Activated CD4-positive, alpha-beta memory T cell treated with anti-CD3 and anti-CD28 coated beads, Interleukin-2, amount 10 ng/mL, durations not matched to agents 7 days and 5 days (primary cell): Measurements from ENCODE around the gene FFAR2. TPM values are rescaled to one million over a fixed set of nuclear protein-coding genes. Genes with fewer than 3 reads are reported as not detected.

Experiments used
- CTCF ChIA-PET: fragments of 350-600 bp; sonication (Branson Sonifier 250); formaldehyde crosslinking; loops from one replicate; lab custom pipeline; 2021; ENCODE audit warnings: antibody characterized with exemption, inconsistent platforms; lab: Charles Lee
- POLR2A ChIA-PET: fragments of 350-600 bp; sonication (Branson Sonifier 250); formaldehyde crosslinking; loops from one replicate; lab custom pipeline; 2021; ENCODE audit warnings: antibody characterized with exemption; lab: Charles Lee
- DNase-seq: peaks from one replicate; pipeline ENCODE4 v3.0.0-alpha.2; 2020
- H3K27ac Mint-ChIP-seq: one replicate; pipeline ENCODE4 v1.8.0; 2021; ENCODE audit warnings: mild to moderate bottlenecking, mixed read lengths
- H3K27me3 Mint-ChIP-seq: one replicate; pipeline ENCODE4 v1.8.0; 2021; ENCODE audit warnings: mixed read lengths
- H3K36me3 Mint-ChIP-seq: one replicate; pipeline ENCODE4 v1.8.0; 2021; ENCODE audit warnings: low read depth, mixed read lengths
- H3K4me1 Mint-ChIP-seq: one replicate; pipeline ENCODE4 v1.8.0; 2021; ENCODE audit warnings: mixed read lengths
- H3K4me3 Mint-ChIP-seq: one replicate; pipeline ENCODE4 v1.8.0; 2021; ENCODE audit warnings: mild to moderate bottlenecking, mixed read lengths
- H3K9me3 Mint-ChIP-seq: one replicate; pipeline ENCODE4 v1.8.0; 2021; ENCODE audit warnings: mixed read lengths
- total RNA-seq, 2 experiments: library from RNA; stranded (reverse); gene quantifications; one replicate each; pipeline ENCODE4 v1.2.3, GENCODE V29; 2021

The FFAR2 gene
- total RNA-seq, 2 experiments from 2014 or later: not detected

- peak; percentile 38 for DNase-seq
- no peaks in the 10 kb centered on the region for H3K36me3 Mint-ChIP-seq
- H3K9me3 Mint-ChIP-seq: no peaks in the 10 kb centered on the region
- POLR2A ChIA-PET: no interaction called here
- peaks cover 32% of the 10 kb centered on the region for H3K27me3 Mint-ChIP-seq
- H3K4me3 Mint-ChIP-seq: no peak overlapping the region
- CTCF ChIA-PET: interaction anchor here (1.4 kb wide), 1 partner anchor 12 kb away, joined by 6 read pairs; no protein-coding TSS in a partner anchor
- H3K4me1 Mint-ChIP-seq: peaks cover 13% of the 10 kb centered on the region
- H3K27ac Mint-ChIP-seq: no peak overlapping the region
Observed at GRCh38 chr19:35483089-35483488, 35.0 kb downstream of the FFAR2 start.

GRCh38 chr19:35484252-35485036, 36.4 kb downstream of the FFAR2 start:
- DNase-seq: no peak
- Mint-ChIP-seq H3K27me3 (peaks cover 34% of the 10 kb centered on the region), H3K9me3 (no peaks in the 10 kb centered on the region), H3K36me3 (no peaks in the 10 kb centered on the region), H3K4me1 (peaks cover 13% of the 10 kb centered on the region), H3K27ac (no peak overlapping the region), H3K4me3 (no peak overlapping the region)
- POLR2A ChIA-PET: no interaction called here
- CTCF ChIA-PET: interaction anchor here (1.4 kb wide), 1 partner anchor 11 kb away, joined by 6 read pairs; no protein-coding TSS in a partner anchor

DNA sequence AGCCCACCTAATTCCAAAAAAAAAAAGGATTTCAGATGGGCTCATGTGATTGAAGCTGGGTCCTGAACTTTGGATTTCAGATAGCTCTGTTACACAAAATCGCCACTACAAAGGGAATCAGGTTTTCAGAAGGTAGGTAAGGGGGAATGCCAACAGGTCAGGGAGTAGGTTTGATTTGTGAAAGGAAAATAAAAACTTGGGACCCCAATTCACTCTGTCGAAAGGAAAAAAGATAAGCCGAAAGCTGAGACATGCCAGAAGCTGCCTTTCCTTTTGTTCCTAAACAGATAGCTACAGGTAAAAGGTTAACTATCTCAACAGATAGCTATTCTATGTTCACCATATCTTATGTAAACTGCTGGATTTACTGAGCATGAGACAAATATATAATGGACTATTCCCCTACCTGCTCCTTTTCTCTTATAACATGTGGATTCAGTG, 38.2 kb downstream of the FFAR2 start:
- CTCF ChIA-PET: interaction anchor here (0.9 to 1.8 kb wide), 3 partner anchors 9 to 23 kb away, joined by 3 to 10 read pairs (median 3); no protein-coding TSS in a partner anchor
- peaks cover 13% of the 10 kb centered on the region for H3K4me1 Mint-ChIP-seq
- POLR2A ChIA-PET: interaction anchor here (1.4 kb wide), 1 partner anchor 23 kb away, joined by 4 read pairs; no protein-coding TSS in a partner anchor
- no peak for DNase-seq
- no peaks in the 10 kb centered on the region for H3K36me3 Mint-ChIP-seq
- no peak overlapping the region for H3K27ac Mint-ChIP-seq
- H3K9me3 Mint-ChIP-seq: no peaks in the 10 kb centered on the region
- H3K4me3 Mint-ChIP-seq: no peak overlapping the region
- H3K27me3 Mint-ChIP-seq: peaks cover 36% of the 10 kb centered on the region

DNA sequence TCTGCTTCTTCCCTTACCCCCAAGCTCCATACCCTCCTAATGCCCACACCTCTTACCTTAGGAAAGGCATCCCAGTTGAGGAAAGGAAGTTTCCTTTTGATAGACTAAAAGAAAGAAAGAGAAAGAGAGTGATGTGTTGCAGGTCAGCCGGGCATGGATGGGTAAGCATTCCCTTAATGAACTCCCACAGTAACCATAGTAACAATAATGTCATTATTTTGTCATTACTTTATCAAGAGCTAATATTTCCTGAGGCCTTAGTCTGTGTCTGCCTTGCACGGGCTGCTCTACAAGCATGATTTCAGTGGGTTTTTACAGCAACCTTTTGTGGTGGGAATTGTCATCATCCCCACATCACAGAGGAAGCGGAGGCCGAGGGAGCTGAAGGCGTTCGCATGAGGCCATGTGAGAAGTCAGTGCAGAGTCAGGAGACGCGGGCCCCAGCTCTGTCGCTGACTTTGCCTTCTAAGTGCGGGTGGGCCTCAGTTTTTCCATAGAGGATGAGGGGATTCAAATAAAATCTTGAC, 39.7 kb downstream of the FFAR2 start:
- no peaks in the 10 kb centered on the region for H3K9me3 Mint-ChIP-seq
- H3K4me1 Mint-ChIP-seq: peaks cover 11% of the 10 kb centered on the region
- ChIA-PET POLR2A (interaction anchor here (1.4 kb wide), 1 partner anchor 25 kb away, joined by 4 read pairs; no protein-coding TSS in a partner anchor), CTCF (interaction anchor here (0.6 kb wide), 1 partner anchor 326 kb away, joined by 3 read pairs; no protein-coding TSS in a partner anchor)
- peaks cover 37% of the 10 kb centered on the region for H3K27me3 Mint-ChIP-seq
- DNase-seq: no peak
- H3K27ac Mint-ChIP-seq: no peak overlapping the region
- H3K36me3 Mint-ChIP-seq: no peaks in the 10 kb centered on the region
- no peak overlapping the region for H3K4me3 Mint-ChIP-seq

GRCh38 chr19:35488677-35489076, 40.6 kb downstream of the FFAR2 start:
- no peaks in the 10 kb centered on the region for H3K36me3 Mint-ChIP-seq
- H3K27me3 Mint-ChIP-seq: peaks cover 43% of the 10 kb centered on the region
- DNase-seq: no peak
- no peak overlapping the region for H3K4me3 Mint-ChIP-seq
- ChIA-PET CTCF (no interaction called here), POLR2A (no interaction called here)
- H3K9me3 Mint-ChIP-seq: no peaks in the 10 kb centered on the region
- H3K4me1 Mint-ChIP-seq: peaks cover 6% of the 10 kb centered on the region
- H3K27ac Mint-ChIP-seq: no peak overlapping the region

DNA sequence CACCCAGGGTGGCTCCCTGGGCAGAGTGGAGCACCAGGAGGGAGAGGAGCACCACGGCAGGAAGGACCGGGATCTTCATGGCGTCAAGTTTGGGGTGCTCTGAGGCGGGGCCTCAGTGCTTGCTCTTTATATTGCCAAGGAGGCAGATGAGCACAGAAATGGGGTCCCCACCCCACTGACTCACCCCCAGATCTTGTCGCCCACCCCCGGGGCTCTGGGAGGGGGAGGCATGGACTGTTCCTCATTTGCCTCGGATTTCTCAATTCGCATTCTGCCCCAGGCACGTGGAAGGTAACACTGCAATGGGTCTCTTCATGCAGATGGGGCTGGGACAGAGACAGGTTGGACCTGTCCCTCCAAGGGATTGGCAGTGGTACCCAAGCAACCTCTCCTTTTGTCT, 42.3 kb downstream of the FFAR2 start, which contains the start of gene KRTDAP:
Gene KRTDAP (minus strand): TSS at position 101 of the 400 bp plus-strand sequence. CDS start 22 bp downstream, at position 79.
- H3K36me3 Mint-ChIP-seq: no peaks in the 10 kb centered on the region
- H3K27ac Mint-ChIP-seq: no peak within 1 kb of the TSS
- no peaks in the 10 kb centered on the region for H3K9me3 Mint-ChIP-seq
- no peak for DNase-seq
- CTCF ChIA-PET: interaction anchor here (0.7 to 1.6 kb wide), 2 partner anchors 137 to 1476 kb away, joined by 3 to 7 read pairs; no protein-coding TSS in a partner anchor
- peaks cover 47% of the 10 kb centered on the region for H3K27me3 Mint-ChIP-seq
- H3K4me1 Mint-ChIP-seq: peaks cover 1% of the 10 kb centered on the region
- no peak within 1 kb of the TSS for H3K4me3 Mint-ChIP-seq
- POLR2A ChIA-PET: no interaction called here

GRCh38 chr19:35491836-35492360, 43.8 kb downstream of the FFAR2 start:
- Mint-ChIP-seq H3K36me3 (no peaks in the 10 kb centered on the region), H3K27ac (no peak overlapping the region), H3K4me1 (peaks cover 1% of the 10 kb centered on the region), H3K27me3 (peaks cover 36% of the 10 kb centered on the region), H3K4me3 (no peak overlapping the region), H3K9me3 (no peaks in the 10 kb centered on the region)
- POLR2A ChIA-PET: interaction anchor here (0.6 kb wide), 1 partner anchor 56 kb away, joined by 3 read pairs; no protein-coding TSS in a partner anchor
- CTCF ChIA-PET: interaction anchor here (1.6 kb wide), 1 partner anchor 139 kb away, joined by 7 read pairs; no protein-coding TSS in a partner anchor
- DNase-seq: no peak

DNA sequence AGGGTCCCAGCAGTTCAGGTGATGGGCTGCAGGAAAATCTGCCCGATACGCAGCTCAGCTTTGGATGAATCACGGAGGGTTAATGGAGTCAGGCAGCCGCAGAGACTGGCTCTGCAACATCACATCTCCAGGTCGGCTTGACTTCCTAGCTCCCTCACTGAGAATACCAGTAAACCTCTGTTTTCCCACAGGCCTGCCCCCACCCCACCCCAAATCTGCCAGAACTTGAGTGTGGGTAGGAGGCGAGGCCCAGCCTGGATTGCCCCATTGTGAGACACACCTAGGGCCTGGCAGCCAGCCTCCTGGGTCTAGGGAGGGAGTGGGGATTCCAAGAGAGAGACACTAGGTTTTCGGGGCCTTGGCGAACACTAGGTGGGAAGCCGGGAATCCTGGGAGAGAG, 45.9 kb downstream of the FFAR2 start:
- H3K27ac Mint-ChIP-seq: no peak overlapping the region
- CTCF ChIA-PET: interaction anchor here (1.1 kb wide), 1 partner anchor 141 kb away, joined by 4 read pairs; no protein-coding TSS in a partner anchor
- peaks cover 1% of the 10 kb centered on the region for H3K4me1 Mint-ChIP-seq
- POLR2A ChIA-PET: interaction anchor here (1.0 kb wide), 1 partner anchor 13 kb away, joined by 3 read pairs; no protein-coding TSS in a partner anchor
- no peaks in the 10 kb centered on the region for H3K36me3 Mint-ChIP-seq
- no peak overlapping the region for H3K4me3 Mint-ChIP-seq
- DNase-seq: no peak
- no peaks in the 10 kb centered on the region for H3K9me3 Mint-ChIP-seq
- H3K27me3 Mint-ChIP-seq: peaks cover 33% of the 10 kb centered on the region

DNA sequence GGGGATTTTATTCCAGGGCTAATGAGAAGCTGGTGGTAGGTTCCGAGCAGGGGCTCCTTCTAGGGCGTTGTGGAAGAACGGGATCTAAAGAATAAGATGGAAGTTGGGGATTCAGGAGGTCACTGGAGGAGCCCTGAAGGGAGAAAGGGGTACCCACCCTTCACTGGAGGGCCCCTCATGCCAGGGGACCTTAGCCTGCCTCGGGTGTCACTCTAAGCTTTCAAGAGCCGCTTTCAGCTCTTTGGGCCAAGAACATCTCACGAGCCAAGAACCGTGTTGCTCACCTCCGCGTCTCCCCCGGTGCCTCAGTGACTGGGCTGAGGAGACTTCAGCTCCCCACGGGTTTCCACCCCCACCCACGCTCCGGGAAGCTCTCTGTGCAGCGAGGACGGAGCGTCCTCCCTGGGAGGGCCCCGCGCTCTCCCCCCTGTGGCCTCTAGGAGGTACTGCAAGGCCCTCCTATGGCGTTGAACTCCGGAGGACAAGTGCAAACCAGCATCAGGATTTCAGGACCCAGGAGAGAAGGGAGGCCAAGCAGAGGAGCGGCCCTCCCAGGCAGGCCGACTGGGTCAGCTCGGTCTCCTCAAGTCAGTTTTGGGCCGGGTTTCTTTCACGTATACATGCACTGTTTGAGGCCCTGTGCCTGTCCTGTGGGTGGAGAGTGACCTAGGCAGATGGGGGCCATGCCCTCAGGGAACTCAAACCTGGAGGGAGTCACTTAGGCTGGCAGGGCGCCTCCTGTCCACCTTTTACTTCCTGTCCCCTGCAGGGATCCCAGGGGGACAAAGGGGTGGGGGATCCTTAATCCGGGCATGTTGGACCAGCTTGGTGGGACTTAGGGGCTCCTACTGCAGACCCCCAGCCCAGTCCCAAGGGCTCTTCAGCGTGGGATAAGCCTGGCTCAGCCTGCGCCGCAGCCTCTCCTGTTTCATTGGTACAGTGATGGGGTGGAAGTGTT, 47.3 kb downstream of the FFAR2 start:
- H3K27me3 Mint-ChIP-seq: peaks cover 29% of the 10 kb centered on the region
- DNase-seq: peak; percentile 67
- H3K4me1 Mint-ChIP-seq: peaks cover 1% of the 10 kb centered on the region
- CTCF ChIA-PET: interaction anchor here (0.6 to 1.9 kb wide), 29 partner anchors 8 to 444 kb away, joined by 3 to 25 read pairs (median 4); partner anchors contain the start of genes FFAR1, FFAR3 and FXYD5
- no peak overlapping the region for H3K27ac Mint-ChIP-seq
- H3K36me3 Mint-ChIP-seq: no peaks in the 10 kb centered on the region
- H3K4me3 Mint-ChIP-seq: no peak overlapping the region
- no peaks in the 10 kb centered on the region for H3K9me3 Mint-ChIP-seq
- POLR2A ChIA-PET: interaction anchor here (0.8 kb wide), 2 partner anchors 15 to 142 kb away, joined by 3 read pairs; no protein-coding TSS in a partner anchor

DNA sequence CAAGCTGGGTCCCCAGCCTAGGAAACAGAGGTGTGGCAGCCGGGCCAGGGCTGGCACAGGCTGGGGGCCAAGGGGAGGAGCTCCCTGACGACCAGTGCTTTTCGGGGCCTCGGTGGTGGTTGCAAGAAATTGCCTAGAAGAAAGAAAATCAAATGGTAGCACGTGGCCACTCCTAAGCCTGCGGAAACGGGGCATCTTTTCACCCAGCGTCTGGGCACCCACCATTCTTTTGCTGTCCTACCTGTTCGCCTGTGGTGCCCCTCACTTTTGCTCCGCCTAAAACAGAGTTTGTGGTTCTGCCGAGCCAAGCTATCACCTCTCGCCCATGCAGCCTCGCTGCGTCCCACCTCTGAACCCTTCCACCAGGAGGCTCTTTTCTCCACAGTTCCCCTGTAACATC, 49.3 kb downstream of the FFAR2 start:
- H3K9me3 Mint-ChIP-seq: no peaks in the 10 kb centered on the region
- peaks cover 5% of the 10 kb centered on the region for H3K4me1 Mint-ChIP-seq
- H3K36me3 Mint-ChIP-seq: no peaks in the 10 kb centered on the region
- H3K27ac Mint-ChIP-seq: no peak overlapping the region
- ChIA-PET POLR2A (no interaction called here), CTCF (interaction anchor here (0.9 to 1.4 kb wide), 3 partner anchors 12 to 144 kb away, joined by 3 to 10 read pairs (median 3); no protein-coding TSS in a partner anchor)
- no peak for DNase-seq
- H3K4me3 Mint-ChIP-seq: no peak overlapping the region
- peaks cover 20% of the 10 kb centered on the region for H3K27me3 Mint-ChIP-seq

GRCh38 chr19:35498220-35498619, 50.2 kb downstream of the FFAR2 start:
- Mint-ChIP-seq H3K27me3 (peaks cover 14% of the 10 kb centered on the region), H3K36me3 (no peaks in the 10 kb centered on the region), H3K4me1 (peaks cover 5% of the 10 kb centered on the region), H3K4me3 (no peak overlapping the region), H3K27ac (no peak overlapping the region), H3K9me3 (no peaks in the 10 kb centered on the region)
- DNase-seq: no peak
- CTCF ChIA-PET: interaction anchor here (1.4 kb wide), 1 partner anchor 145 kb away, joined by 10 read pairs; no protein-coding TSS in a partner anchor
- POLR2A ChIA-PET: no interaction called here
